Fibroblast of mammary gland (primary cell): ENCODE data around the gene DBNDD1.

Source experiments
- DNase-seq: peaks from one replicate; pipeline ENCODE4 v3.0.0-alpha.2; 2010; ENCODE audit warnings: low read depth
- H3K4me3 ChIP-seq: 2 replicates; pipeline ENCODE4 v1.5.1; 2011; ENCODE audit warnings: low read depth, mild to moderate bottlenecking, low read length, moderate library complexity; ENCODE audit not compliant: control insufficient read depth
- CTCF ChIP-seq: conservative IDR thresholded peaks from 2 replicates; pipeline ENCODE4 v1.5.1; 2011; ENCODE audit warnings: low read depth, low read length, inconsistent platforms; ENCODE audit not compliant: control insufficient read depth, insufficient read depth

The DBNDD1 gene

GRCh38 chr16:89956505-89957215, 62.6 kb downstream of the DBNDD1 start:
- no peak overlapping the region for H3K4me3 ChIP-seq
- TF ChIP-seq CTCF = no peak
- no peak for DNase-seq

GRCh38 chr16:89955001-89955685, 64.1 kb downstream of the DBNDD1 start:
- no peak overlapping the region for H3K4me3 ChIP-seq
- TF ChIP-seq CTCF = no peak
- DNase-seq = no peak
